Measurements from ENCODE around the gene PDGFRB.

- TF ChIP-seq EZH2phosphoT487 (conservative IDR thresholded peaks at IDR 0.05; ENCODE audit: low read length): no peak
- TF ChIP-seq, protein P1, sequence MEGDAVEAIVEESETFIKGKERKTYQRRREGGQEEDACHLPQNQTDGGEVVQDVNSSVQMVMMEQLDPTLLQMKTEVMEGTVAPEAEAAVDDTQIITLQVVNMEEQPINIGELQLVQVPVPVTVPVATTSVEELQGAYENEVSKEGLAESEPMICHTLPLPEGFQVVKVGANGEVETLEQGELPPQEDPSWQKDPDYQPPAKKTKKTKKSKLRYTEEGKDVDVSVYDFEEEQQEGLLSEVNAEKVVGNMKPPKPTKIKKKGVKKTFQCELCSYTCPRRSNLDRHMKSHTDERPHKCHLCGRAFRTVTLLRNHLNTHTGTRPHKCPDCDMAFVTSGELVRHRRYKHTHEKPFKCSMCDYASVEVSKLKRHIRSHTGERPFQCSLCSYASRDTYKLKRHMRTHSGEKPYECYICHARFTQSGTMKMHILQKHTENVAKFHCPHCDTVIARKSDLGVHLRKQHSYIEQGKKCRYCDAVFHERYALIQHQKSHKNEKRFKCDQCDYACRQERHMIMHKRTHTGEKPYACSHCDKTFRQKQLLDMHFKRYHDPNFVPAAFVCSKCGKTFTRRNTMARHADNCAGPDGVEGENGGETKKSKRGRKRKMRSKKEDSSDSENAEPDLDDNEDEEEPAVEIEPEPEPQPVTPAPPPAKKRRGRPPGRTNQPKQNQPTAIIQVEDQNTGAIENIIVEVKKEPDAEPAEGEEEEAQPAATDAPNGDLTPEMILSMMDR (IDR thresholded peaks at IDR 0.05; ENCODE audit: insufficient read depth, low read length, poor library complexity, severe bottlenecking): no peak
Observed at GRCh38 chr5:150202501-150202900, 46.9 kb upstream of the PDGFRB start.

Measured in SU-DHL-6 (cell line).